HG02884 (cell line): ENCODE measurements around the gene ARHGAP23.

Source experiments
- ATAC-seq: cut with Tn5 transposase; IDR thresholded peaks from one replicate; pipeline ENCODE4 v1.9.1; 2021; ENCODE audit warnings: mild to moderate bottlenecking, moderate library complexity; ENCODE audit not compliant: unreplicated experiment

Gene ARHGAP23

DNA sequence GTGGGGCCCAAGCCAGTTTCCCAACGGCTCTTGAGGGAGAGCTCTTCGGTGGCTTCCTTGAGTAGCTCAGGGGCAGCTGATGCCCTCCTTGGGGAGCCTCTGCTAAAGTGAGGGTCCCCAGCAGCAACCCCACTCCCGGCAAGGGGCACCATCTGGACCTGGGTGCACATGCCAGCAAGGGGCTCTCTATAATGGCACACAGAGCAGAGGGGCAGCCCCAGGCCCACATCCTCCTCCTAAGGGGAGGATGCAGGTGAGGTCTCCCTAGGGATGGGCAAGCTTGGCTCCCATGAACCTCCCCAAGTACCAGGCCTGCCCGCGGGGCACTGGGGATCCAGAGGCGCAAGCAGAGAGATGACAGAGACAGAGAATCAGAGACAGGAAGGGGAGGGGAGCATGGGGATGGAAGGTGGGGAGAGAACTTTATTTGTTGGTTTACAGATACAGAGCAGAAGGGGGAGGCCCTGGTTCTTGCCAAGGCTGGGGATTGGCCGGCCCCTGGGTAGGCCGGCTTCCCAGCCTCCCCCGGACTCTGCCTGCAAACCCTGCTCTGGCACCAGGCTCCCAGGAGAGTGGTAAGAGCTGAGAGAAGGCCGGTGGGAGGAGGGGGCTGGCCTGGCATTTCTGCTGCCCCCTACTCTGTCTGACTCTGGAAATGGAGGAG is 116.0 kb downstream of the ARHGAP23 start:
- no peak for ATAC-seq

DNA sequence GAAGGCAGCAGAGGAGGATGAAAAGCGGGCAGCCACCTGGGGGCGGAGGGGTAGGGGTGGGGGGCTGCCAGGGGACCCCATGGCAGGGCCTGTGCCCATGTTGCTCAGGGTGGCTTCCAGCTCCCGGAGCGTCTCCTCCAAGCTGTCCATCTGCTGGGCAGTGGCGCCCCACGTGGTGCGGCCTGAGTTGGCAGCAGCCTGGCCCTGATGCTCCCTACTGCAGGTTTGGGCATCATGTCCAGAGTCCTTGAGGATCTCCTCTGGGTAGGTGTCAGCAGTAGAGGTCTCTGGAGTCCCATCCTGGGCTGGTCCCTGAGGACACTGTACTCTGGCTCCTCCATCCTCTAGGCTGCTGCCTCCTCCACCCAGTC is 116.6 kb downstream of the ARHGAP23 start:
- ATAC-seq, result no peak

DNA sequence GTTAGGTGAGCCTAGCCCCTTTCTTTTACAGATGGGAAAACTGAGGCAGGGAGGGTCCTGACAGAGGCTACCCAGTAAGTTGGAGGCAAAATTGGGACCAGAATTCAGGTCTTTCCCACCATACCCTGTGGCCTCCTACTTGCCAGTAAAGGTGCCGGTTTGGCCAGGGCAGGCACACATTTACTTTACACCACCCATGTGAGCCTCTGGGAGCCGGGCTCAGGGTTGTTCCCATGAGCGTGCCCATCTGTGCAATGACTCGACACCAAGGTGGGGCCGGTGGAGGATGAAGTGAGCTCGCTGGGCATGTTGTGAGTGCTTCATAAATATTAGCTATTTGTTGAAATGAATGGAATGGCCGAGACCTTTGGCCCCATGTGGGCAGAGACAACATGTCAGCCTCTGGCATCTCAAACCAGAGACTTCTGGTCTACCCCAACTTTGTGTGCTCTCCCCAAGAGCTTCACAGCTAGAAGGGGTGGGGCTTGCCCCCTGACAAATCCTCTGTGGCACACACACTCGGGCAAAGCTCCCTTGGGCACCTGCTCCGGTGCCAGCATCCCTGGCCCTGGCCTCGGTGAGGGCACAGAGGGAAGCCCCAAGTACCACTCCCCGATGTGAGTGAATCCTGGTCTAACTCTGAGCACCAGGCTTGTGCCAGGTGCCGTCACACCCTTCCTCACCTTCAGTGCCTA is 117.4 kb downstream of the ARHGAP23 start:
- ATAC-seq, result no peak

DNA sequence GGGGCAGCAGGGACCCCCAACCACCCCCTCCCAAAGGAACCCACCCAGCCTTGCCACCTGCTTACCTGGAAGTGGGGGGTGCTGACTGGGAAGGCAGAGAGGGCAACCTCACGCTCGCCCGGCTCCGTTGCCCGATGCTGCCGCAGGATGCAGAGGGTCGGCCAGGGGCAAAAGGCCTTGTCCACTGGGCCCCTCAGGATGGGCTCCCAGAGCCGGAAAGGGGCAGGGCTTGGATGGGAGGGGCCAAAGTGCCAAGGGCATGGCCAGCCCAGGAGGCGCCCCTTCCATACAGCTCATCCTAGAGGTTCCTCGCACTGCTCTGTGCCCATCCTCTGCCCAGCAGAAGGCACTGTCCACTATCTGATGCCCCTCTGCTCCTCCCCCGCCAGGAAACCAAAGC is 118.1 kb downstream of the ARHGAP23 start:
- no peak for ATAC-seq

DNA sequence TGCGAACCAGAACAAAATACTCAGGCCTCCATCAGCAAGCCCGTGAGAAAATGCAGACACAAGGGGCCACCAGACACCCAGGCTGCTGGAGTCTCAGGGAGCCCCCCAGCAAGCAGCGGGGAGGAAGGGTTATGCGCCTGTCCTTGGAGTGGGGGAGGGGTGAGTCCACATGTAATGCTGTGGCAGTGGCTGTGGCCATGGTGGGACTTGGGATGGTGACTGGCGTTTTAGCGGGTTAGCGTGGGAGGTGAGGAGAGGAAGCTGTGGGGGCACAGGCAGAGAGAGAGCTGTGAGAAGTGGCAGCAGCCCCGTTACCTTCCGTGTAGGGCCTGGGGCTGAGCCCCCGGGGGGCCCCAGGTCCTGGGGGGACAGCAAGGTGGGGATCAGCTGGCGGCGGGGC is 119.2 kb downstream of the ARHGAP23 start:
- no peak for ATAC-seq

DNA sequence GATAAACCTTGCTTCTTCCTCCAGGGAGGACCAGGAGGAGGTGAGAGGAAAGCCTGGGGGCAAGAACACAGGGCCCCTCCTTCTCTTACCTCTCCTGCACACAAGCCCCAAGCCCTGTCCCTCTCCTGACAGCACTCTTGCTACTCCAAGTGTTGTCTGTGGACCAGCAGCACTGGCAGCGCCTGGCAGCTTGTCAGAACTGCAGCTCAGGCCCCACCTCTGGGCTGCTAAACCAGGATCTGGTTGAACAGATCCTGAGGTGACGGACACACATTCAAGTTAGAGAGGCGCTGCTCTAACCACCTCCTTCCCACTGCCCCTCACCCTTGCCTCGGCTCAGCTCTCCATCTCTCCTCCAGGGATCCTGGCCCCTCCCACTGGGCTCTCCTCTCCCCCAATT is 121.0 kb downstream of the ARHGAP23 start:
- ATAC-seq, result no peak

DNA sequence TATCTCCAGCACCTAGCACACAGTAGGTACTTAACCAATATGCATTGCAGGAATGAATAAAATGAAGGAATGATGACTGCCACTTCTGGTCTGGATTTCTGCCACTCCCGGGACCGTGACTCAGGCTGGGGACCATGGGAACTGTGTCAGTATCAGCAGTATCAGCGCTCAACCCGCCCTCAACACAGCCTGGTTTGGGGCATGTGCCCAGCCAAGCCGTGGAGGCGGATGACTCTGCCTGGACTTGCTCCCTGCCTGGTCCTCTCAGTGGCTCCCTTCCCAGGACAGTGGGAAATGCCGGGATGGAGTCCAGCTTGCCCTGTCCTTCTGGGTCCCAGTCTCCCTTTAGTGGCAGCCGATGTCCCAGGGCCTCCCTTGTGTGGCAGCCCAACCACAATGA is 122.4 kb downstream of the ARHGAP23 start:
- ATAC-seq, result no peak

DNA sequence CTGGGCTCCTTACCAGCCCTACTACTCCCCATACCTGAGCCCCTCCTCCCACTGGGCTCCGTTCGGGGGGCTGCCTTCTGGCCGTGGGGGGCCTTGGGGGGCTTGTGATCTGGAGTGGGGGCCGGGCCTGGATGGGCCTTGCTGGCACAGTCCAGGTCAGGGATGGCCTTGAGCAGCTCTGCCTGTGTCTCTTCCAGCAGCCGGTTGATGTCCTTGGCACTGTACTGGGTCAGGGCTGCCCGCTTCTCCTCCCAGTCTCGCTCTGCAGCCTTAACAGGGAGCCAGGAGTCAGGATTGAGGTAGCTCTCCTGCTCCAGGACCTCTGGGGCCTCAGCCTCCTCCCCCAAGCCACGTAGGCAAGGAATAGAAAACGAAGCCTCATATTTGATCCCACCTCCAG is 122.9 kb downstream of the ARHGAP23 start:
- ATAC-seq, result no peak

DNA sequence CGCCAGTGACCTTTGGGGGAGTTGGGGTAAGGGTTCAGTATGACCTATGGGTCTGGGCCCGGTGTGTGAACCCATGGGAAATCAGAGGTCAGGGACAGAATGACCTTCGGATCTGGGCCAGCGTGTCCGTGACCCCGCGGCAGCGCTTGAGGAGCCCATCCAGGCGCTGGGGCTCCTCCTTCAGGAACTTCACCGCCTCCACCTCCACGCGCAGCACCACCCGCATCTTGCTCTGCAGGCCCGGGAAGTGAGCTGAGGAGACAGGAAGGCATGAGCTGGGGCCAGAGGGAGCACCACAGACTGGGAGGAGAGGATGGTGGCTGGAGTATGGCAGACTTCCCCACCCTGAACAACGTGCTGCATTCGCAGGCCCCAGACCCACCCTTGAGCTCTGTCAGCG is 124.1 kb downstream of the ARHGAP23 start:
- ATAC-seq, result no peak

DNA sequence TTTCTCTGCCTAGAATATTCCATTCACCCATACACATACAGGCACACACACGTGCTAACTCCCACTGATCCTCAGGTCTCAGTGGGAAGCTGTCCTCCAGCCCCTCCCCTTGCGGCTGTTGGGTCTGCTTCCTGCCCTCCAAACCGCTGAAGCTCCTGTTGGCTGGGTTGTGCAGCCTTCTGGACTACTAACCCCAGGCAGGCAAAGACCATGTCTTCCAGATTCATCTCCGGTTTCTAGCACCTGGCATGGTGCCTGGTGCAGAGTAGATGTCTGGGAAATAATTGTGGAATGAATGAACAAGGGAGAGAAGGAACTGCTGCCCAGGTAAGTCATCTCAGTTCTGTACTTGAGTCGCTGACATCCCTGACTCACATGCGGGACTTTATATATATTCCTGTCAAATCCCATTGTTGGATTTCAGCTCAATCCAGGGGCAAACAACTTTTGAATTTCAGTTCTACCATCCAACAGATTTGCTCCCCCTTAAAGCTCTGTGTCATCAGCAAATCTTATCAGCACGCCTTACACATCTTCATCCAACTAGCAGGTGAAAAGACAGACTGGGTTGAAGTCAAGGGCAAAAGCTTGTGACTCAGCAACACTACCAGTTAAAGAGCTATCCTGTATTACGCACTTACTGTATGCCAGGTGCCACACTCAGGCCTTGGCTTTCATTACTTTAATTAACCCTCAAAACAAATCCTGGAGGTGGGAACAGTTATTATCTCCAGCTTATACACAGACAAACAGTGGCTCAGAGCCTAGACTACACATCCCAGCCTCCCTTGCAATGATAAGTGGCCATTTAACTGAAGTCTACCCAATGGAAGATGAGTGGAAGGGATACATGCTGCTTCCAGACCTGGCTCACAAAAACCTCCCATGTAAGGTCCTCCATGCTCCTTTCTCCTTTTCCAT is 126.4 kb downstream of the ARHGAP23 start:
- no peak for ATAC-seq

DNA sequence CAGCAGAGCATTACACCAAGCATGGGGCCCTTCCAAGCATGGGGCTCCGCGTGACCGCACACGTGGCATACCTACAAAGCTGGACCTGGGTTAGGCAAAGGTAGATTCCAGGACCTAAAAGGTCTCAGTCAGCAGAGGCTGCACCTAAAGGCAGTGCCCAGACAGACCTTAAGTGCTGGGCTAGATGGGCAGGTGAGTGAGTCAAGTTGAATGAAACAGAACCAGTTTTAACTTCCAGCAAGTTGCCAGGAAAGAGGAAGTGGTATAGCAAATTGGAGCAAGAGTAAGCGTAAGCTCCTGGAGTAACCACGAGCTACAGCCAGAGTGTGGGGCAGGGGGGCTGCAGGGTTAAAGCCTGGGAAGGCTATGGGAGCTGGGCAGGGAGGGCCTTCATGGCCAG is 128.0 kb downstream of the ARHGAP23 start:
- ATAC-seq, result no peak

DNA sequence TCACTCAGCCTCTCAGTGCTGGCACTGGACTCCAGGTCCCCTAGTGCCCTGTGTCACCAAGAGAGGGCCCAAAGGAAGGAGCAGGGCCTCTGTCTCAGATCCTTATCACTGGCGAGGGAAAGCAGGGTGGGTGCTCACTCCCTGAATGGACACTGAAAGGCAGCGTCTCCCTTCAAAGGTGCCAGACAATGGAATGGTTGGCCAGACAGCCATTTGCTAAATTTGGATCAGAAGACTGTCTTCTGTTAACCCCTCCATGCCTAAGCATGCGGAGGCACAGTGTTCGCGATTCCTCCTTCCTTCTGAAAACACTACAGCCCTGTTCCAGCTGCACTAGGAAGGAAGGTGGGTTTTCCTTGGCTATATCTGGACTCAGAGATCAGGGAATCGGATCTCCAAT is 129.1 kb downstream of the ARHGAP23 start:
- no peak for ATAC-seq

DNA sequence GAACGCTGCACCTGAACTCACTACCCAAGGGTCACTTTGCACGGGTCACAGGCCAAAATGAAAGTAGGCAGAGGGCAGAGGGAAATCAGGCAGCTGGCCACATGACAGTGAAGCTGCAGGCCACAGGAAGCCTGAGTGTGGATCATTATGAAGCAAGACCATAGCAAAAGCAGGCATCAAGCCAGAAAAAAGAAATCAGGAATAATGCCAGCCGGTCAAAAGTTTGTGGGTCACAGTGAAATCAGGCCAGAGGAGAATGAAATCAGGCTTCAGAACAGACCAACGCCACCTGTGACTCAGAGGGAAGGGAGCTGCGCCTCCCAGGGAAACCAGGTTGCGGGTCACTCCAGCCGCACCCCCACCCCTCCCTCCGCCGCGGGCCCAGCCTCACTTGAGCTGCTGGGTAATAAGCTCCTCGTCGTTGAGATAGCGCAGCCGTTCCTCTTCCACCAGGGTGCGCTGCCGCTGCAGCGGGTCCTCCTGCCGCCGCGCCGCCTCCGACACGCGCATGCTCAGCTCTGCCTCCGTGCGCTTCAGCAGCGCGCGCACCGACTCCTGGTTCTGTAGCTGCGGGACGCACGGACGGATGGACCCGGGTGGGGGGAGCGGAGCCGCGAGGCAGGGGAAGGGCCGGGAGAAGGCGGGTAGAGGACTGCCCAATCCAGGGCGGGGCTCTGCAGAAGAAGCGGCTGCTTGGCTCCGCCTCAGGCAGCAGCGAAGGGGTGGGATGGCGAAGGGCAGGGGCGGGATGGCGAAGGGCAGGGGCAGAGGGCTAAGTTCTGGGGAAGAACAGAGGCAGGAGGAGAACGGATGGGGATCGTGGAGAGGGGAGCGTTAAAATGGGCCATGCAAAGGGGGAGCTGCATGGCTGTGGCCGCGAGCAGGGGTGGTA is 129.8 kb downstream of the ARHGAP23 start:
- ATAC-seq, result peak; percentile 57

DNA sequence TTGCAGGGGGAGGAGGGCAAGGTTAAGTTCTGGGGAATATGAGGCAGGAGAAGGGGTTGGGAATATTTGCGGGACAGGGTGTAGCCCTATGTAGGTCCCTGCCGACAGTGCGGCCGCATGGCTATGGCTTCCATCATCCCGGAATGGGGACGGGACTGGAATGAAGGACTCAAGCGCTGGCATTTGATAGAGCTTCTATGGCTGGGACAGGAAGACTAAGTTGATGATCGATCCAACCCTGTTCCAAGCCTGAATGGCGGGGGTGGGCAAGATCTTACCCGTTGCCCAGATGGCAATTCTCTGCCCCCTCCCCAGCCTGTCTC is 130.4 kb downstream of the ARHGAP23 start:
- ATAC-seq, result no peak

DNA sequence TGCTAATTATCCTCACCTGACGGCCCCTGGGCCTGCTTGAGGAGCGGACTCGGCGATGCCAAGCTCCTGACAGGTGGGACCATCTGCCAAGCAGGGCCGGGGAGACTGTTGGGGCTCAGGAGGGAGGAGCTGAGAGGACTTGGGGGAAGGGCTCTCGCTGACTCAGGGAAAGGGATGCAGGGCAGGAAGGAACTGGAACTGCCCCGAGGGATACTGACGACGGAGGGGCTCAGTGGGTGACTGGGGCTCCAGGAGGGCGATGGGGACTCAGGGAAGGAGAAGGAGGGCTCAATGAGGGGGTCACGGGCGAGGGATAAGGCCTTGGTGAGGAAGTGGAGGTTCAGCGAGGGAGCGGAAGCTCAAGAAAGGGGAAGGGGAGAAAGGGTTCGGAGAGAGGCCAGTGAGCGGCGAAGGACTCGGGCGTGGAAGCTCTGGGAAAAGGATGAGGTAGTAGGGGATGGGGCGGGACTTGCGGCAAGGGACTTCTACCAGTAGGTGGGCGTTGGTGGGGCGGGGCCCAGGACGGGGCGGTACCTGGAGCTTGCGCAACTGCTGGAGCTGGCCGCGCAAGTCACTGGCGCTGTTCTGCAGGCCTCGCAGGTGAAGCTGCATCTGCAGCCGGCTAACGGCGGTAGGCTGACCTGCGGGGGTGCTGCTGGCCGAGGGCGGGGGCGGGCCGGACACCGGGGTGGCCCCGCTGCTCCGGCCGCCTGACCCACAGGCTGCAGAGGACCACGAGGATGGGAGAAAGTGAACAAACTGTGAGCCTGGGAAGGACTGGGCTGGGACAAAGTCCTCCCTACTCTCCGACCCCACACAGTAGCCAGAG is 131.0 kb downstream of the ARHGAP23 start:
- peak; percentile 63 for ATAC-seq

DNA sequence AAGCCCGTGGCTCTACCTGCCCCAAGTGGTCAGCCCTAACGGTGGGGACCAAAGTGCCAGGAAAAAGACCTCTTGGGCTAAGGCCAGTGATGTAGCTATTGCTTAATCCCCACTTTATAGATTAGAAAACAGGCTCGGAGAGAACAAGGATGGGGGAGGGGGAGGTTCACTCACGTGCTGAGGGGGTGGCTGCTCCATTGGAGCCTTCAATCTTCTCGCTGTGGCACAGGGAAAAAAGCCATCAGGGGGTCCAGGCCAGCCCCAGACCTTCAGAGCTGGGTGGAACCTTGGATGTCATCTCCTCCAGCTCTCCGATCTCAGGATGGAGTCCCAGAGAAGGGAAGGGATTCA is 131.6 kb downstream of the ARHGAP23 start:
- ATAC-seq, result no peak

DNA sequence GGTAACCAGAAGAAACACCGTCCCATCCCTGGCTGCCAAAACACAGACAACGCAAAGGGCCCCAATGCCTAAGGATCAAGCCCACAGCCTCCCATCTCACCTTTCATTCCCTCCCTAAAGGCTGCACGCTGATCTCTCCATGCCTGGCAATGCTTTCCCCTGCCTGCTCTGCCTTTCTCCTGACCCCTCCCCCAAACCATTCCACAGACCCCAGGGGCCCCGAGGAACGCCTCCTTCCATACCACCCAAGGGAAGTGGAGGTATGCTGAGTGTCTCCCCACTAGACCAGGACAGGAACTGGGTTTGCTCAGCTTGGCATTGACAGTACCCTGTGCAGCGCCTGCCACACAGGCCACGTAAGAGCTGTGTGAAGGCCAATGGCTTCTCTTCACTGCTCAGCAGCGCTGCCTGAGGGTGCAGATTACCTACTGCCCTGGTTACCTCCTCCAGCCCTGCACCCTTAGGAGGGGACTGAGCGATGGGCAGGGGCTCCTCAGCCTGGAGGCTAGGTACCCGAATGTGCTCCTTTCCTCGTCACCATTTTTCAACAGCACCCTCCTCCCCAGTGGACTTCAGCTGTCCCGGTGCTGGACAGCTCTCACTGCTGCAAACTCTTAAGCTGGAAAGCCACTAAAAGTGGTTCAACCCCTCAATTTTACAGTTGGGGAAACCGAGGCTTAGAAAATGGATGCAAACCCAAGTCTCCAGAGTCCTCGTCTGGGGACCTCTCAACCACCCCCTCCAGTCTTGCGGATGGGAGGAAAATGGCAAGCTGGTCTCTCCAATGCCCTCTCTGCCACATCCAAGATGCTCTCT is 132.4 kb downstream of the ARHGAP23 start:
- ATAC-seq, result no peak

DNA sequence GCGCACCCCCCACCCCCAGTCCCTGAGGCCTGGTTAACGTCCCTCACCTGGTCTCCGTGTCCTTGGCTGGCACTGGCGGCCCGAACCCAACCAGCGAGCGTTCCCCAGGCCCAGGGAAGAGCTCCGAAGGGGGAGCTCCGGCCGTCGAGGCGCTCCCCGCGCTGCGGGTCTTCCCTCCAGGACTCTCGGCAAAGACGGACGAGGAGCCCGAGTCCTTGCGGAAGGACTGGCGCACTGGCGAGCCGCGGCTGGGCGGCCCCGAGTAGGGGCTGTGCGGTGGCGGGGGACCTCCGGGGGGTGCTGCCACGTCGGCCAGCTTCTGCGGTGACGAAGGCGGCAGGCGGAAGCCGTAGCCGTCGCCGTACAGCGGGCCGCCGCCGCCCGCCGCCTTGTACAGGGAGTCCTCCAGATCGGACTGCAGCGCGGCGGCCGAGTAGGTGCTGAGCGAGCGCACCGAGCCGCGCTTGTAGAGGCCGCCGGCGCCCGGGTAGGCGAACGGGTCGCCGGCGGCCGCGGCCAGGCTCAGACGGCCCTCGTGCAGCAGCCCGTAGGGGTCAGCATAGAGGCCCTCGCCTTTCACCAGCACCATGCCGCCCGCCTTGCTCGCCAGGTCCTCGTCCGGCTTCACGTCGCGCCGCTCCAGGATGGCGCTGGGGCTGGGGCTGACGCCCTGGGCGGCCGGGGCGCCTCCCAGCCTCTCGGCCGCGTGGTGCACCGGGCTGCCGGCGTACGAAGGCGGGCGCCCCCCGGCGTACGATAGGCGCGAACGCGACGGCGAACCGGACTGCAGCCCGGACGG is 133.4 kb downstream of the ARHGAP23 start:
- no peak for ATAC-seq
